ENCODE results near the gene ABHD17A. TPM values are rescaled to one million over a fixed set of nuclear protein-coding genes. Genes with fewer than 3 reads are reported as not detected.
A peak's percentile ranks its signal among the peaks of the same experiment; 100 is the strongest.

Gene ABHD17A
- total RNA-seq, 1 experiment from 2014 or later, result 60.7 TPM

DNA sequence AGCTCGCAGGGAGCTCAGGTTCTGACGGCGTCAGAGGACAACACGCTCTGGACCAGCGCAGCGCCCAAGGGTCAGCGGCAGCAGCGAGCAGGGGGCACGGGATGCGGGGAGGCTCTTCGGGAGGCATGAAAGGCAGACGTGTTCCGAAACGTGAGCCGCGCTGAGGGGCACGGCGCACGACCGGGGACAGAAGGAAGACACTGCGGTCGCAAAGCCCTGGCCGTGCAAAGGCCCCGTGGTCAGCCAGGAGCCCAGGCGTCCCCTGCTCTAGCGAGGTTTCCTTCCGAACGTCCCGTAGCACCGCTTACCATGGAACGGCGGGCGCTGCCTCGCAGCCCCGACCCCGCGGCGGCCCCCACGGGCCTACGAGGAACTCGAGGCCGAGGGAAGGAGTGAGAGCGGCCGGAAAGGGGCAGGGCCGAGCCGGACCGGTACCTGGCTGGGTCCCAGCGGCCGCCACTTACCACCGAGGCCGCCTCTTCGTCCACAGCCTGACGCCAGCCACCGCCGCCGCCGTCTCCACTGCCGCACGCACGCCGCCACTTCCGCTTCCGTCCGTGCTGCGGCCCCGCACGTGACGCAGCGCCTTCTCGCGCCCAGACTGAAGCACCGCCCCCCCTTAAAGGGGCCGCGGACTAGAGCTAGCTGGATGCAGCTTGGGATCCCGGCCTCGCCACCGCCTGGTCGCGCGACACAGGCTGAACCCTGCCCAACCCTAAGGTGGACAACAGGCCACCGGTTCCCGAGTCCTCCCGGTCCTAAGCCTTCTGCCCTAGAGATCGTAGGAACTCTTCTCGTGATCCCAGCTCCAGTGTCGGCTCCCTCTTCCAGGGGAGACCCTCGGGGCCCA lies 9.4 kb downstream of the ABHD17A start (continued):
- TF ChIP-seq, protein P1, sequence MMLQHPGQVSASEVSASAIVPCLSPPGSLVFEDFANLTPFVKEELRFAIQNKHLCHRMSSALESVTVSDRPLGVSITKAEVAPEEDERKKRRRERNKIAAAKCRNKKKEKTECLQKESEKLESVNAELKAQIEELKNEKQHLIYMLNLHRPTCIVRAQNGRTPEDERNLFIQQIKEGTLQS (CRISPR knock-in tag; conservative IDR thresholded peaks at IDR 0.05), result no peak
- peak; percentile 90; the same call in 1 of the 2 replicates for TF ChIP-seq FOXP1 (CRISPR knock-in tag; IDR thresholded peaks at IDR 0.05; ENCODE audit: borderline replicate concordance)
- no peak for TF ChIP-seq ZNF671 (CRISPR knock-in tag; IDR thresholded peaks at IDR 0.05)
- TF ChIP-seq, protein P2, sequence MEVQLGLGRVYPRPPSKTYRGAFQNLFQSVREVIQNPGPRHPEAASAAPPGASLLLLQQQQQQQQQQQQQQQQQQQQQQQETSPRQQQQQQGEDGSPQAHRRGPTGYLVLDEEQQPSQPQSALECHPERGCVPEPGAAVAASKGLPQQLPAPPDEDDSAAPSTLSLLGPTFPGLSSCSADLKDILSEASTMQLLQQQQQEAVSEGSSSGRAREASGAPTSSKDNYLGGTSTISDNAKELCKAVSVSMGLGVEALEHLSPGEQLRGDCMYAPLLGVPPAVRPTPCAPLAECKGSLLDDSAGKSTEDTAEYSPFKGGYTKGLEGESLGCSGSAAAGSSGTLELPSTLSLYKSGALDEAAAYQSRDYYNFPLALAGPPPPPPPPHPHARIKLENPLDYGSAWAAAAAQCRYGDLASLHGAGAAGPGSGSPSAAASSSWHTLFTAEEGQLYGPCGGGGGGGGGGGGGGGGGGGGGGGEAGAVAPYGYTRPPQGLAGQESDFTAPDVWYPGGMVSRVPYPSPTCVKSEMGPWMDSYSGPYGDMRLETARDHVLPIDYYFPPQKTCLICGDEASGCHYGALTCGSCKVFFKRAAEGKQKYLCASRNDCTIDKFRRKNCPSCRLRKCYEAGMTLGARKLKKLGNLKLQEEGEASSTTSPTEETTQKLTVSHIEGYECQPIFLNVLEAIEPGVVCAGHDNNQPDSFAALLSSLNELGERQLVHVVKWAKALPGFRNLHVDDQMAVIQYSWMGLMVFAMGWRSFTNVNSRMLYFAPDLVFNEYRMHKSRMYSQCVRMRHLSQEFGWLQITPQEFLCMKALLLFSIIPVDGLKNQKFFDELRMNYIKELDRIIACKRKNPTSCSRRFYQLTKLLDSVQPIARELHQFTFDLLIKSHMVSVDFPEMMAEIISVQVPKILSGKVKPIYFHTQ (CRISPR knock-in tag; IDR thresholded peaks at IDR 0.05), result no peak
- no peak for TF ChIP-seq TCF7 (CRISPR knock-in tag; IDR thresholded peaks at IDR 0.05; ENCODE audit: low read depth)
- peak; percentile 26; the same call in 1 of the 2 replicates for TF ChIP-seq NFYB (CRISPR knock-in tag; conservative IDR thresholded peaks at IDR 0.05; ENCODE audit: low read depth)
- TF ChIP-seq EMX1 (CRISPR knock-in tag; IDR thresholded peaks at IDR 0.05), result peak; percentile 79; the same call in 1 of the 2 replicates
- no peak for TF ChIP-seq MXD4 (CRISPR knock-in tag; IDR thresholded peaks at IDR 0.05; ENCODE audit: borderline replicate concordance)
- TF ChIP-seq, protein P3, sequence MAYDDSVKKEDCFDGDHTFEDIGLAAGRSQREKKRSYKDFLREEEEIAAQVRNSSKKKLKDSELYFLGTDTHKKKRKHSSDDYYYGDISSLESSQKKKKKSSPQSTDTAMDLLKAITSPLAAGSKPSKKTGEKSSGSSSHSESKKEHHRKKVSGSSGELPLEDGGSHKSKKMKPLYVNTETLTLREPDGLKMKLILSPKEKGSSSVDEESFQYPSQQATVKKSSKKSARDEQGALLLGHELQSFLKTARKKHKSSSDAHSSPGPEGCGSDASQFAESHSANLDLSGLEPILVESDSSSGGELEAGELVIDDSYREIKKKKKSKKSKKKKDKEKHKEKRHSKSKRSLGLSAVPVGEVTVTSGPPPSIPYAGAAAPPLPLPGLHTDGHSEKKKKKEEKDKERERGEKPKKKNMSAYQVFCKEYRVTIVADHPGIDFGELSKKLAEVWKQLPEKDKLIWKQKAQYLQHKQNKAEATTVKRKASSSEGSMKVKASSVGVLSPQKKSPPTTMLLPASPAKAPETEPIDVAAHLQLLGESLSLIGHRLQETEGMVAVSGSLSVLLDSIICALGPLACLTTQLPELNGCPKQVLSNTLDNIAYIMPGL (CRISPR knock-in tag; IDR thresholded peaks at IDR 0.05), result peak; percentile 86; the same call in 1 of the 2 replicates
- TF ChIP-seq, protein P4, sequence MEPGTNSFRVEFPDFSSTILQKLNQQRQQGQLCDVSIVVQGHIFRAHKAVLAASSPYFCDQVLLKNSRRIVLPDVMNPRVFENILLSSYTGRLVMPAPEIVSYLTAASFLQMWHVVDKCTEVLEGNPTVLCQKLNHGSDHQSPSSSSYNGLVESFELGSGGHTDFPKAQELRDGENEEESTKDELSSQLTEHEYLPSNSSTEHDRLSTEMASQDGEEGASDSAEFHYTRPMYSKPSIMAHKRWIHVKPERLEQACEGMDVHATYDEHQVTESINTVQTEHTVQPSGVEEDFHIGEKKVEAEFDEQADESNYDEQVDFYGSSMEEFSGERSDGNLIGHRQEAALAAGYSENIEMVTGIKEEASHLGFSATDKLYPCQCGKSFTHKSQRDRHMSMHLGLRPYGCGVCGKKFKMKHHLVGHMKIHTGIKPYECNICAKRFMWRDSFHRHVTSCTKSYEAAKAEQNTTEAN (CRISPR knock-in tag; IDR thresholded peaks at IDR 0.05), result peak; percentile 40; the same call in 1 of the 2 replicates
- TF ChIP-seq, protein P5, sequence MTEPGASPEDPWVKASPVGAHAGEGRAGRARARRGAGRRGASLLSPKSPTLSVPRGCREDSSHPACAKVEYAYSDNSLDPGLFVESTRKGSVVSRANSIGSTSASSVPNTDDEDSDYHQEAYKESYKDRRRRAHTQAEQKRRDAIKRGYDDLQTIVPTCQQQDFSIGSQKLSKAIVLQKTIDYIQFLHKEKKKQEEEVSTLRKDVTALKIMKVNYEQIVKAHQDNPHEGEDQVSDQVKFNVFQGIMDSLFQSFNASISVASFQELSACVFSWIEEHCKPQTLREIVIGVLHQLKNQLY (CRISPR knock-in tag; IDR thresholded peaks at IDR 0.05), result no peak
- TF ChIP-seq, protein P6, sequence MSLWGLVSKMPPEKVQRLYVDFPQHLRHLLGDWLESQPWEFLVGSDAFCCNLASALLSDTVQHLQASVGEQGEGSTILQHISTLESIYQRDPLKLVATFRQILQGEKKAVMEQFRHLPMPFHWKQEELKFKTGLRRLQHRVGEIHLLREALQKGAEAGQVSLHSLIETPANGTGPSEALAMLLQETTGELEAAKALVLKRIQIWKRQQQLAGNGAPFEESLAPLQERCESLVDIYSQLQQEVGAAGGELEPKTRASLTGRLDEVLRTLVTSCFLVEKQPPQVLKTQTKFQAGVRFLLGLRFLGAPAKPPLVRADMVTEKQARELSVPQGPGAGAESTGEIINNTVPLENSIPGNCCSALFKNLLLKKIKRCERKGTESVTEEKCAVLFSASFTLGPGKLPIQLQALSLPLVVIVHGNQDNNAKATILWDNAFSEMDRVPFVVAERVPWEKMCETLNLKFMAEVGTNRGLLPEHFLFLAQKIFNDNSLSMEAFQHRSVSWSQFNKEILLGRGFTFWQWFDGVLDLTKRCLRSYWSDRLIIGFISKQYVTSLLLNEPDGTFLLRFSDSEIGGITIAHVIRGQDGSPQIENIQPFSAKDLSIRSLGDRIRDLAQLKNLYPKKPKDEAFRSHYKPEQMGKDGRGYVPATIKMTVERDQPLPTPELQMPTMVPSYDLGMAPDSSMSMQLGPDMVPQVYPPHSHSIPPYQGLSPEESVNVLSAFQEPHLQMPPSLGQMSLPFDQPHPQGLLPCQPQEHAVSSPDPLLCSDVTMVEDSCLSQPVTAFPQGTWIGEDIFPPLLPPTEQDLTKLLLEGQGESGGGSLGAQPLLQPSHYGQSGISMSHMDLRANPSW (CRISPR knock-in tag; conservative IDR thresholded peaks at IDR 0.05; ENCODE audit: low read depth), result 0 out of 2 replicates have a peak, but pooled peaks have one; percentile 24
- TF ChIP-seq GRHL2 (CRISPR knock-in tag; IDR thresholded peaks at IDR 0.05; ENCODE audit: insufficient replicate concordance, severe bottlenecking), result no peak
- TF ChIP-seq, protein P7, sequence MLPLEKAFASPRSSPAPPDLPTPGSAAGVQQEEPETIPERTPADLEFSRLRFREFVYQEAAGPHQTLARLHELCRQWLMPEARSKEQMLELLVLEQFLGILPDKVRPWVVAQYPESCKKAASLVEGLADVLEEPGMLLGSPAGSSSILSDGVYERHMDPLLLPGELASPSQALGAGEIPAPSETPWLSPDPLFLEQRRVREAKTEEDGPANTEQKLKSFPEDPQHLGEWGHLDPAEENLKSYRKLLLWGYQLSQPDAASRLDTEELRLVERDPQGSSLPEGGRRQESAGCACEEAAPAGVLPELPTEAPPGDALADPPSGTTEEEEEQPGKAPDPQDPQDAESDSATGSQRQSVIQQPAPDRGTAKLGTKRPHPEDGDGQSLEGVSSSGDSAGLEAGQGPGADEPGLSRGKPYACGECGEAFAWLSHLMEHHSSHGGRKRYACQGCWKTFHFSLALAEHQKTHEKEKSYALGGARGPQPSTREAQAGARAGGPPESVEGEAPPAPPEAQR (CRISPR knock-in tag; IDR thresholded peaks at IDR 0.05), result no peak
- TF ChIP-seq, protein P8, sequence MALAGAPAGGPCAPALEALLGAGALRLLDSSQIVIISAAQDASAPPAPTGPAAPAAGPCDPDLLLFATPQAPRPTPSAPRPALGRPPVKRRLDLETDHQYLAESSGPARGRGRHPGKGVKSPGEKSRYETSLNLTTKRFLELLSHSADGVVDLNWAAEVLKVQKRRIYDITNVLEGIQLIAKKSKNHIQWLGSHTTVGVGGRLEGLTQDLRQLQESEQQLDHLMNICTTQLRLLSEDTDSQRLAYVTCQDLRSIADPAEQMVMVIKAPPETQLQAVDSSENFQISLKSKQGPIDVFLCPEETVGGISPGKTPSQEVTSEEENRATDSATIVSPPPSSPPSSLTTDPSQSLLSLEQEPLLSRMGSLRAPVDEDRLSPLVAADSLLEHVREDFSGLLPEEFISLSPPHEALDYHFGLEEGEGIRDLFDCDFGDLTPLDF (CRISPR knock-in tag; IDR thresholded peaks at IDR 0.05), result no peak; the same call in 1 of the 2 replicates
- TF ChIP-seq, protein P9, sequence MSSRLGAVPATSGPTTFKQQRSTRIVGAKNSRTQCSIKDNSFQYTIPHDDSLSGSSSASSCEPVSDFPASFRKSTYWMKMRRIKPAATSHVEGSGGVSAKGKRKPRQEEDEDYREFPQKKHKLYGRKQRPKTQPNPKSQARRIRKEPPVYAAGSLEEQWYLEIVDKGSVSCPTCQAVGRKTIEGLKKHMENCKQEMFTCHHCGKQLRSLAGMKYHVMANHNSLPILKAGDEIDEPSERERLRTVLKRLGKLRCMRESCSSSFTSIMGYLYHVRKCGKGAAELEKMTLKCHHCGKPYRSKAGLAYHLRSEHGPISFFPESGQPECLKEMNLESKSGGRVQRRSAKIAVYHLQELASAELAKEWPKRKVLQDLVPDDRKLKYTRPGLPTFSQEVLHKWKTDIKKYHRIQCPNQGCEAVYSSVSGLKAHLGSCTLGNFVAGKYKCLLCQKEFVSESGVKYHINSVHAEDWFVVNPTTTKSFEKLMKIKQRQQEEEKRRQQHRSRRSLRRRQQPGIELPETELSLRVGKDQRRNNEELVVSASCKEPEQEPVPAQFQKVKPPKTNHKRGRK (CRISPR knock-in tag; IDR thresholded peaks at IDR 0.05; ENCODE audit: borderline replicate concordance), result no peak
- TF ChIP-seq SP1 (CRISPR knock-in tag; conservative IDR thresholded peaks at IDR 0.05), result peak; percentile 94
- TF ChIP-seq, protein P10, sequence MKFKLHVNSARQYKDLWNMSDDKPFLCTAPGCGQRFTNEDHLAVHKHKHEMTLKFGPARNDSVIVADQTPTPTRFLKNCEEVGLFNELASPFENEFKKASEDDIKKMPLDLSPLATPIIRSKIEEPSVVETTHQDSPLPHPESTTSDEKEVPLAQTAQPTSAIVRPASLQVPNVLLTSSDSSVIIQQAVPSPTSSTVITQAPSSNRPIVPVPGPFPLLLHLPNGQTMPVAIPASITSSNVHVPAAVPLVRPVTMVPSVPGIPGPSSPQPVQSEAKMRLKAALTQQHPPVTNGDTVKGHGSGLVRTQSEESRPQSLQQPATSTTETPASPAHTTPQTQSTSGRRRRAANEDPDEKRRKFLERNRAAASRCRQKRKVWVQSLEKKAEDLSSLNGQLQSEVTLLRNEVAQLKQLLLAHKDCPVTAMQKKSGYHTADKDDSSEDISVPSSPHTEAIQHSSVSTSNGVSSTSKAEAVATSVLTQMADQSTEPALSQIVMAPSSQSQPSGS (CRISPR knock-in tag; IDR thresholded peaks at IDR 0.05; ENCODE audit: borderline replicate concordance, low read depth), result no peak
